ENCODE data around the gene DKK1. TPM values are rescaled to one million over a fixed set of nuclear protein-coding genes. Genes with fewer than 3 reads are reported as not detected.

DKK1 gene
- total and polyA plus RNA-seq, 2 of the 4 experiments (the other 2 are of a cell fraction), result 97.6 to 116 TPM

DNA sequence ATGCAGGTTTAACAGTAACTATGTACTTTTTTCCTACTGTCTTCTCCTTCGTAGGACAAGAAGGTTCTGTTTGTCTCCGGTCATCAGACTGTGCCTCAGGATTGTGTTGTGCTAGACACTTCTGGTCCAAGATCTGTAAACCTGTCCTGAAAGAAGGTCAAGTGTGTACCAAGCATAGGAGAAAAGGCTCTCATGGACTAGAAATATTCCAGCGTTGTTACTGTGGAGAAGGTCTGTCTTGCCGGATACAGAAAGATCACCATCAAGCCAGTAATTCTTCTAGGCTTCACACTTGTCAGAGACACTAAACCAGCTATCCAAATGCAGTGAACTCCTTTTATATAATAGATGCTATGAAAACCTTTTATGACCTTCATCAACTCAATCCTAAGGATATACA is 2.4 kb downstream of the DKK1 start:
- 100% methylated on average over 2 of the region's 4 CpGs; no CpG with 5 or more reads in 1 of the 2 experiments for WGBS, 2 experiments (ENCODE audit: extremely low coverage in 2 of 2, insufficient read length in 1 of 2)
- CTCF ChIA-PET, result no interaction called here
- H3K9me1 ChIP-seq (ENCODE audit: insufficient read depth, low read length), result peaks cover 5% of the 10 kb centered on the region; the same call in 1 of the 2 replicates
- no TSS peak for BruUV-seq (replicated peaks)
- H2AK9ac ChIP-seq (replicated peaks; ENCODE audit: low read depth, low read length, poor library complexity), result no peak overlapping the region
- peak overlapping the region; percentile 97 for H2BK120ac ChIP-seq (ENCODE audit: low read depth, low read length)
- H3K56ac ChIP-seq (ENCODE audit: extremely low read depth, insufficient read depth, low read length), result peak overlapping the region; percentile 91
- TF ChIP-seq MAFK (IDR thresholded peaks at IDR 0.05; ENCODE audit: low read depth, low read length), result no peak
- TF ChIP-seq RAD21 (IDR thresholded peaks at IDR 0.05; ENCODE audit: low read length), result no peak
- TF ChIP-seq POLR2A (IDR thresholded peaks at IDR 0.05; ENCODE audit: low read depth, low read length), result no peak
- no peak for DNase-seq
- peak overlapping the region; percentile 97 for H2BK20ac ChIP-seq (ENCODE audit: low read depth, low read length)
- H3K79me1 ChIP-seq (ENCODE audit: low read depth in 1 of 2, low read length in 2 of 2), result peaks cover 0 to 38% of the 10 kb centered on the region in 2 experiments; a peak in 2 of 4 replicates
- dilution Hi-C loops (cut with HindIII; ENCODE audit: low sequenced_read_pairs, unreplicated experiment), result no loop called here
- no peaks in the 10 kb centered on the region for H3K27me3 ChIP-seq (ENCODE audit: control insufficient read depth, insufficient read depth, low read length)
- in situ Hi-C loops (cut with MboI; ENCODE audit: low sequenced_read_pairs), result no loop called here
- peak overlapping the region; percentile 90 for H3K27ac ChIP-seq (ENCODE audit: insufficient read depth, low read length)
- peak overlapping the region; percentile 96 for H4K91ac ChIP-seq (ENCODE audit: insufficient read depth, low read depth, low read length)
- H2BK15ac ChIP-seq (ENCODE audit: low read depth, low read length), result peak overlapping the region; percentile 83
- peak overlapping the region; percentile 81; the same call in 1 of the 2 replicates for H3K4me3 ChIP-seq (ENCODE audit: insufficient read depth, low read depth, low read length)
- peak overlapping the region; percentile 83; the same call in 1 of the 2 replicates for H3K9ac ChIP-seq (ENCODE audit: low read depth, low read length)
- H3K23ac ChIP-seq (ENCODE audit: low read depth, low read length), result peak overlapping the region; percentile 97
- peak overlapping the region; percentile 96 for H3K14ac ChIP-seq (replicated peaks; ENCODE audit: low read depth, low read length)
- ATAC-seq (ENCODE audit: low read depth), result no peak
- peaks cover 5% of the 10 kb centered on the region; the same call in 1 of the 2 replicates for H3K4me1 ChIP-seq (ENCODE audit: control insufficient read depth, insufficient read depth, low read length)
- H2AK5ac ChIP-seq (ENCODE audit: low read depth, low read length), result peak overlapping the region; percentile 85
- peak overlapping the region; percentile 97 for H3K18ac ChIP-seq (ENCODE audit: low read depth, low read length)
- H3K9me3 ChIP-seq (ENCODE audit: control insufficient read depth, insufficient read depth, low read length), result no peaks in the 10 kb centered on the region
- intact Hi-C loops (cut with micrococcal nuclease), result loop anchor here (5.0 kb wide), 1 partner anchor 126 kb away; no protein-coding TSS in a partner anchor
- peak overlapping the region; percentile 97 for H4K5ac ChIP-seq (ENCODE audit: low read depth, low read length)
- H4K8ac ChIP-seq (ENCODE audit: low read depth in 2 of 2, low read length in 2 of 2), result peak overlapping the region; percentile 77 to 96
- H2AFZ ChIP-seq (replicated peaks; ENCODE audit: low read length, poor library complexity), result no peak overlapping the region
- H3K4me2 ChIP-seq (ENCODE audit: low read depth, low read length), result peak overlapping the region; percentile 84
- peak overlapping the region; percentile 98 for H3K4ac ChIP-seq (ENCODE audit: low read depth, low read length)
- H3K36me3 ChIP-seq (ENCODE audit: control insufficient read depth, insufficient read depth, low read length), result peaks cover 6% of the 10 kb centered on the region; the same call in 1 of the 2 replicates
- H2BK5ac ChIP-seq (ENCODE audit: low read depth, low read length, poor library complexity, severe bottlenecking), result peak overlapping the region; percentile 99
- POLR2A ChIA-PET (ENCODE audit: unreplicated experiment), result no interaction called here
- no peaks in the 10 kb centered on the region for H4K20me1 ChIP-seq (ENCODE audit: insufficient read depth, low read length)

Measured in IMR-90 (cell line).